ENCODE data around the gene ADAMTSL1.

ADAMTSL1 gene

GRCh38 chr9:18703151-18703900, 229.4 kb downstream of the ADAMTSL1 start:
- Histone ChIP-seq H3K9me3 (ENCODE audit: control insufficient read depth, low read length) (no peaks in the 10 kb centered on the region), H3K36me3 (ENCODE audit: control insufficient read depth, insufficient read depth, low read length) (no peaks in the 10 kb centered on the region), H3K4me3 (ENCODE audit: low read length) (no peak overlapping the region), H3K9ac (ENCODE audit: low read length) (no peak overlapping the region), H3K27me3 (ENCODE audit: control insufficient read depth, insufficient read depth, low read length) (no peaks in the 10 kb centered on the region), H3K4me1 (ENCODE audit: control insufficient read depth, insufficient read depth, low read length) (peaks cover 25% of the 10 kb centered on the region)

- no peak overlapping the region for H3K9ac ChIP-seq (ENCODE audit: low read length)
Measured at GRCh38 chr9:18703901-18704379, 230.0 kb downstream of the ADAMTSL1 start.

GRCh38 chr9:18705796-18706392, 231.9 kb downstream of the ADAMTSL1 start:
- Histone ChIP-seq H3K4me3 (ENCODE audit: low read length) (no peak overlapping the region), H3K27me3 (ENCODE audit: control insufficient read depth, insufficient read depth, low read length) (no peaks in the 10 kb centered on the region), H3K9ac (ENCODE audit: low read length) (no peak overlapping the region), H3K36me3 (ENCODE audit: control insufficient read depth, insufficient read depth, low read length) (no peaks in the 10 kb centered on the region), H3K4me1 (ENCODE audit: control insufficient read depth, insufficient read depth, low read length) (peaks cover 25% of the 10 kb centered on the region), H3K9me3 (ENCODE audit: control insufficient read depth, low read length) (no peaks in the 10 kb centered on the region)

More at GRCh38 chr9:18703901-18704379, 230.0 kb downstream of the ADAMTSL1 start:
- H3K4me3 ChIP-seq (ENCODE audit: low read length), result no peak overlapping the region
- no peaks in the 10 kb centered on the region for H3K9me3 ChIP-seq (ENCODE audit: control insufficient read depth, low read length)
- H3K4me1 ChIP-seq (ENCODE audit: control insufficient read depth, insufficient read depth, low read length), result peaks cover 25% of the 10 kb centered on the region
- H3K27me3 ChIP-seq (ENCODE audit: control insufficient read depth, insufficient read depth, low read length), result no peaks in the 10 kb centered on the region
- H3K36me3 ChIP-seq (ENCODE audit: control insufficient read depth, insufficient read depth, low read length), result no peaks in the 10 kb centered on the region

- no peak overlapping the region for H3K9ac ChIP-seq (ENCODE audit: low read length)
- peaks cover 25% of the 10 kb centered on the region for H3K4me1 ChIP-seq (ENCODE audit: control insufficient read depth, insufficient read depth, low read length)
- no peak overlapping the region for H3K4me3 ChIP-seq (ENCODE audit: low read length)
- no peaks in the 10 kb centered on the region for H3K27me3 ChIP-seq (ENCODE audit: control insufficient read depth, insufficient read depth, low read length)
- H3K36me3 ChIP-seq (ENCODE audit: control insufficient read depth, insufficient read depth, low read length), result no peaks in the 10 kb centered on the region
- no peaks in the 10 kb centered on the region for H3K9me3 ChIP-seq (ENCODE audit: control insufficient read depth, low read length)
Measured at GRCh38 chr9:18706648-18707047, 232.7 kb downstream of the ADAMTSL1 start.

GRCh38 chr9:18707061-18707461, 233.1 kb downstream of the ADAMTSL1 start:
- H3K36me3 ChIP-seq (ENCODE audit: control insufficient read depth, insufficient read depth, low read length), result no peaks in the 10 kb centered on the region
- H3K27me3 ChIP-seq (ENCODE audit: control insufficient read depth, insufficient read depth, low read length), result no peaks in the 10 kb centered on the region
- H3K9ac ChIP-seq (ENCODE audit: low read length), result no peak overlapping the region
- H3K9me3 ChIP-seq (ENCODE audit: control insufficient read depth, low read length), result no peaks in the 10 kb centered on the region
- no peak overlapping the region for H3K4me3 ChIP-seq (ENCODE audit: low read length)
- H3K4me1 ChIP-seq (ENCODE audit: control insufficient read depth, insufficient read depth, low read length), result peaks cover 25% of the 10 kb centered on the region

GRCh38 chr9:18707489-18708205, 233.7 kb downstream of the ADAMTSL1 start:
- Histone ChIP-seq H3K4me1 (ENCODE audit: control insufficient read depth, insufficient read depth, low read length) (peaks cover 25% of the 10 kb centered on the region), H3K9ac (ENCODE audit: low read length) (no peak overlapping the region), H3K9me3 (ENCODE audit: control insufficient read depth, low read length) (no peaks in the 10 kb centered on the region), H3K36me3 (ENCODE audit: control insufficient read depth, insufficient read depth, low read length) (no peaks in the 10 kb centered on the region), H3K4me3 (ENCODE audit: low read length) (no peak overlapping the region), H3K27me3 (ENCODE audit: control insufficient read depth, insufficient read depth, low read length) (no peaks in the 10 kb centered on the region)

GRCh38 chr9:18708429-18708828, 234.5 kb downstream of the ADAMTSL1 start:
- H3K27me3 ChIP-seq (ENCODE audit: control insufficient read depth, insufficient read depth, low read length), result no peaks in the 10 kb centered on the region
- no peaks in the 10 kb centered on the region for H3K9me3 ChIP-seq (ENCODE audit: control insufficient read depth, low read length)
- peaks cover 25% of the 10 kb centered on the region for H3K4me1 ChIP-seq (ENCODE audit: control insufficient read depth, insufficient read depth, low read length)
- H3K9ac ChIP-seq (ENCODE audit: low read length), result no peak overlapping the region
- no peaks in the 10 kb centered on the region for H3K36me3 ChIP-seq (ENCODE audit: control insufficient read depth, insufficient read depth, low read length)
- no peak overlapping the region for H3K4me3 ChIP-seq (ENCODE audit: low read length)

- H3K27me3 ChIP-seq (ENCODE audit: control insufficient read depth, insufficient read depth, low read length), result no peaks in the 10 kb centered on the region
- H3K4me3 ChIP-seq (ENCODE audit: low read length), result no peak overlapping the region
- no peaks in the 10 kb centered on the region for H3K36me3 ChIP-seq (ENCODE audit: control insufficient read depth, insufficient read depth, low read length)
- H3K9me3 ChIP-seq (ENCODE audit: control insufficient read depth, low read length), result no peaks in the 10 kb centered on the region
- peaks cover 21% of the 10 kb centered on the region for H3K4me1 ChIP-seq (ENCODE audit: control insufficient read depth, insufficient read depth, low read length)
- no peak overlapping the region for H3K9ac ChIP-seq (ENCODE audit: low read length)
Measured at GRCh38 chr9:18710065-18710464, 236.1 kb downstream of the ADAMTSL1 start.

GRCh38 chr9:18717759-18718158, 243.8 kb downstream of the ADAMTSL1 start:
- Histone ChIP-seq H3K36me3 (ENCODE audit: control insufficient read depth, insufficient read depth, low read length) (no peaks in the 10 kb centered on the region), H3K9ac (ENCODE audit: low read length) (no peak overlapping the region), H3K4me1 (ENCODE audit: control insufficient read depth, insufficient read depth, low read length) (no peaks in the 10 kb centered on the region), H3K4me3 (ENCODE audit: low read length) (no peak overlapping the region), H3K9me3 (ENCODE audit: control insufficient read depth, low read length) (no peaks in the 10 kb centered on the region), H3K27me3 (ENCODE audit: control insufficient read depth, insufficient read depth, low read length) (no peaks in the 10 kb centered on the region)

- Histone ChIP-seq H3K27me3 (ENCODE audit: control insufficient read depth, insufficient read depth, low read length) (no peaks in the 10 kb centered on the region), H3K36me3 (ENCODE audit: control insufficient read depth, insufficient read depth, low read length) (no peaks in the 10 kb centered on the region), H3K9ac (ENCODE audit: low read length) (no peak overlapping the region), H3K9me3 (ENCODE audit: control insufficient read depth, low read length) (no peaks in the 10 kb centered on the region), H3K4me1 (ENCODE audit: control insufficient read depth, insufficient read depth, low read length) (no peaks in the 10 kb centered on the region), H3K4me3 (ENCODE audit: low read length) (no peak overlapping the region)
Measured at GRCh38 chr9:18718393-18718792, 244.4 kb downstream of the ADAMTSL1 start.

GRCh38 chr9:18718932-18719331, 245.0 kb downstream of the ADAMTSL1 start:
- Histone ChIP-seq H3K27me3 (ENCODE audit: control insufficient read depth, insufficient read depth, low read length) (no peaks in the 10 kb centered on the region), H3K9ac (ENCODE audit: low read length) (no peak overlapping the region), H3K9me3 (ENCODE audit: control insufficient read depth, low read length) (no peaks in the 10 kb centered on the region), H3K4me3 (ENCODE audit: low read length) (no peak overlapping the region), H3K4me1 (ENCODE audit: control insufficient read depth, insufficient read depth, low read length) (no peaks in the 10 kb centered on the region), H3K36me3 (ENCODE audit: control insufficient read depth, insufficient read depth, low read length) (no peaks in the 10 kb centered on the region)

GRCh38 chr9:18720691-18721090, 246.7 kb downstream of the ADAMTSL1 start:
- no peak overlapping the region for H3K9ac ChIP-seq (ENCODE audit: low read length)
- no peak overlapping the region for H3K4me3 ChIP-seq (ENCODE audit: low read length)
- no peaks in the 10 kb centered on the region for H3K4me1 ChIP-seq (ENCODE audit: control insufficient read depth, insufficient read depth, low read length)
- no peaks in the 10 kb centered on the region for H3K27me3 ChIP-seq (ENCODE audit: control insufficient read depth, insufficient read depth, low read length)
- H3K36me3 ChIP-seq (ENCODE audit: control insufficient read depth, insufficient read depth, low read length), result no peaks in the 10 kb centered on the region
- H3K9me3 ChIP-seq (ENCODE audit: control insufficient read depth, low read length), result no peaks in the 10 kb centered on the region

All from mucosa of stomach (tissue), 1 donor.